Retinal pigment epithelial cell (primary cell): ENCODE results near the gene IL12RB1.
"Not testable (repeated sequence)": the region's sequence is repeated elsewhere in the genome, so short reads cannot be mapped to it uniquely, and the experiment has no call there.

Source experiments
- DNase-seq: peaks from one replicate; pipeline ENCODE4 v3.0.0-alpha.2; 2010; ENCODE audit warnings: low read depth
- H3K4me3 ChIP-seq: 2 replicates; pipeline ENCODE4 v1.5.1; 2011; ENCODE audit warnings: mild to moderate bottlenecking, low read length, control low read depth, moderate library complexity
- CTCF ChIP-seq: conservative IDR thresholded peaks from 2 replicates; pipeline ENCODE4 v1.5.1; 2011; ENCODE audit warnings: low read depth, low read length, control low read depth, inconsistent platforms

The IL12RB1 gene

GRCh38 chr19:18049385-18049784 lies 37.3 kb downstream of the IL12RB1 start:
- TF ChIP-seq CTCF: no peak
- no peak overlapping the region for H3K4me3 ChIP-seq
- peak; percentile 55 for DNase-seq

- H3K4me3 ChIP-seq: no peak overlapping the region
- DNase-seq: peak; percentile 35
- TF ChIP-seq CTCF: no peak
Measured at GRCh38 chr19:18046059-18046718, 40.5 kb downstream of the IL12RB1 start.

GRCh38 chr19:18045307-18046050 lies 41.3 kb downstream of the IL12RB1 start:
- TF ChIP-seq CTCF: no peak
- DNase-seq: no peak
- no peak overlapping the region for H3K4me3 ChIP-seq

GRCh38 chr19:18044825-18045304 lies 41.9 kb downstream of the IL12RB1 start:
- TF ChIP-seq CTCF: no peak
- DNase-seq: no peak

GRCh38 chr19:18043676-18044075 lies 43.1 kb downstream of the IL12RB1 start:
- no peak for TF ChIP-seq CTCF
- no peak overlapping the region for H3K4me3 ChIP-seq
- DNase-seq: no peak

More at GRCh38 chr19:18044825-18045304, 41.9 kb downstream of the IL12RB1 start:
- no peak overlapping the region for H3K4me3 ChIP-seq

- H3K4me3 ChIP-seq: no peak overlapping the region
- no peak for DNase-seq
- TF ChIP-seq CTCF: no peak
Measured at GRCh38 chr19:18041054-18041453, 45.7 kb downstream of the IL12RB1 start.

- DNase-seq, H3K4me3 ChIP-seq: not testable (repeated sequence)
Measured at GRCh38 chr19:18032102-18032501, 54.6 kb downstream of the IL12RB1 start.

- H3K4me3 ChIP-seq, DNase-seq: not testable (repeated sequence)
Measured at GRCh38 chr19:18031401-18031800, 55.3 kb downstream of the IL12RB1 start.
